ENCODE results near the gene AGPAT2.

Gene AGPAT2

GRCh38 chr9:136625101-136626065, 61.9 kb downstream of the AGPAT2 start:
- DNase-seq (ENCODE audit: low read depth in 2 of 2), result no peak

- DNase-seq (ENCODE audit: low read depth in 2 of 2), result no peak
These were observed 62.9 kb downstream of the AGPAT2 start for GRCh38 chr9:136624184-136624951.

- DNase-seq (ENCODE audit: low read depth in 2 of 2), result no peak
These were observed 63.4 kb downstream of the AGPAT2 start for GRCh38 chr9:136623842-136624183.
